ENCODE measurements around the gene SCN1A. TPM values are rescaled to one million over a fixed set of nuclear protein-coding genes. Genes with fewer than 3 reads are reported as not detected.

Gene SCN1A
- total and polyA plus RNA-seq, 2 of the 8 experiments (the other 6 are each of a cell fraction or from before 2014, with no cell fraction given) = 0.18 to 1.9 TPM

DNA sequence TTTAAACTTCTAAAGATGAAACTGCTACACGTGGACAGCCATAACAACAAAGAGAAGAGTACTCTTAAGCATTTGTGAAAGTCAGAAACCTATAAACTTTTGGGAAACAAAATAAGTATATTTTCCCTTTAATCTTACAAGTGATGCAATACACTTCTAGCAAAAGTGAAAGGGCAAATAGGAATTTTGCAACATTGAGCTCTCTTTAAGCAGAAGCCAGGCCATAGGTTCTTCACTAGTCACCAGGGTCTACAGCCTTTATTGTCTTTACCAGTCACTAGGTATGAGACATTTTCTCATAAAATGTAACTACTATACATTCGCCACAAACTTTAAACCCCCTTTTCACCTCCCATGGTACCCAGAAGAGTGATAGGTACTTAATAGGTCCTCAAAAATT lies 37.5 kb downstream of the SCN1A start:
- H3K4me2 ChIP-seq (ENCODE audit: insufficient read depth in 1 of 2, low read depth in 2 of 2, low read length in 2 of 2) = no peak overlapping the region
- H2BK20ac ChIP-seq (ENCODE audit: low read length) = no peak overlapping the region
- no peak overlapping the region for H2BK120ac ChIP-seq (replicated peaks; ENCODE audit: low read depth, low read length)
- no peak overlapping the region for H3K4ac ChIP-seq (replicated peaks; ENCODE audit: insufficient read length, low read depth, low read length)
- H3K27me3 ChIP-seq (replicated peaks in 1 of 4; ENCODE audit: control insufficient read depth in 3 of 4, extremely low read depth in 1 of 4, insufficient read depth in 3 of 4, low read length in 3 of 4) = no peaks in the 10 kb centered on the region
- no peak overlapping the region for H2AFZ ChIP-seq (ENCODE audit: low read length)
- H3K14ac ChIP-seq (ENCODE audit: insufficient read length) = no peak overlapping the region
- H4K5ac ChIP-seq (ENCODE audit: insufficient read length, low read depth, low read length) = no peak overlapping the region
- 77% methylated on average over 2 of the region's 2 CpGs; no CpG with 5 or more reads in 1 of the 2 experiments for WGBS, 2 experiments (ENCODE audit: extremely low coverage in 1 of 2, insufficient coverage in 1 of 2, insufficient read length in 1 of 2, insufficient replicate concordance in 2 of 2, low coverage in 1 of 2, low lambda C conversion rate in 2 of 2, missing lambda C conversion rate in 1 of 2)
- H3K79me1 ChIP-seq (ENCODE audit: low read depth, low read length) = no peaks in the 10 kb centered on the region
- CTCF ChIA-PET (ENCODE audit: partially characterized antibody) = interaction anchor here (0.6 to 0.8 kb wide), 3 partner anchors 16 to 33 kb away, joined by 3 to 4 read pairs (median 3); no protein-coding TSS in a partner anchor
- no peaks in the 10 kb centered on the region for H3K36me3 ChIP-seq (ENCODE audit: control insufficient read depth in 2 of 4, insufficient read depth in 4 of 4, low read length in 3 of 4)
- no peak overlapping the region for H3K23ac ChIP-seq (ENCODE audit: insufficient read length)
- DNase-seq (ENCODE audit: low read depth in 1 of 2, low spot score in 2 of 2) = no peak
- no peaks in the 10 kb centered on the region for H4K20me1 ChIP-seq (replicated peaks in 1 of 2; ENCODE audit: control insufficient read depth in 1 of 2, insufficient read depth in 2 of 2, low read length in 2 of 2)
- H3K27ac ChIP-seq (ENCODE audit: low read depth, low read length) = no peak overlapping the region
- H3K9me3 ChIP-seq (ENCODE audit: insufficient read depth in 2 of 2, low read depth in 1 of 2, low read length in 1 of 2) = no peaks in the 10 kb centered on the region
- no peak overlapping the region for H2BK5ac ChIP-seq (ENCODE audit: low read depth, low read length)
- peaks cover 0 to 2% (median 0%) of the 10 kb centered on the region in 4 experiments; a peak in 1 of 7 replicates for H3K4me1 ChIP-seq (replicated peaks in 1 of 4; ENCODE audit: control insufficient read depth in 3 of 4, insufficient read depth in 4 of 4, low read length in 3 of 4)
- H3K4me3 ChIP-seq (ENCODE audit: extremely low read depth in 1 of 4, insufficient read depth in 2 of 4, low read depth in 3 of 4, low read length in 4 of 4) = no peak overlapping the region
- no peak overlapping the region for H2BK12ac ChIP-seq (ENCODE audit: low read depth, low read length)
- H3K56ac ChIP-seq (replicated peaks; ENCODE audit: insufficient read length, low read depth, low read length) = no peak overlapping the region
- H4K8ac ChIP-seq (ENCODE audit: extremely low read depth, insufficient read depth, low read length) = no peak overlapping the region
- H4K91ac ChIP-seq (replicated peaks; ENCODE audit: insufficient read length, low read length) = no peak overlapping the region
- FAIRE-seq = no peak
- no peaks in the 10 kb centered on the region for H3K79me2 ChIP-seq (ENCODE audit: control insufficient read depth in 1 of 2, insufficient read depth in 2 of 2, low read length in 2 of 2)
- no peak overlapping the region for H2AK5ac ChIP-seq (ENCODE audit: low read depth, low read length)
- H2BK15ac ChIP-seq (ENCODE audit: low read length) = no peak overlapping the region
- no peak overlapping the region for H3K18ac ChIP-seq (ENCODE audit: extremely low read depth, low read length)
- H3K9ac ChIP-seq (replicated peaks in 1 of 4; ENCODE audit: extremely low read depth in 1 of 4, low read depth in 3 of 4, low read length in 3 of 4) = no peak overlapping the region
- POLR2A ChIA-PET (ENCODE audit: partially characterized antibody) = no interaction called here
- H3K23me2 ChIP-seq (ENCODE audit: low read depth, low read length) = no peaks in the 10 kb centered on the region; the same call in 1 of the 2 replicates
- no peak for TF ChIP-seq RAD21 (IDR thresholded peaks at IDR 0.05 in 1 of 2, conservative IDR thresholded peaks at IDR 0.05 in 1 of 2; ENCODE audit: low read depth in 2 of 2, low read length in 2 of 2)
- TF ChIP-seq, protein P1, sequence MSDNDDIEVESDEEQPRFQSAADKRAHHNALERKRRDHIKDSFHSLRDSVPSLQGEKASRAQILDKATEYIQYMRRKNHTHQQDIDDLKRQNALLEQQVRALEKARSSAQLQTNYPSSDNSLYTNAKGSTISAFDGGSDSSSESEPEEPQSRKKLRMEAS (IDR thresholded peaks at IDR 0.05) = no peak
- TF ChIP-seq, protein P2, sequence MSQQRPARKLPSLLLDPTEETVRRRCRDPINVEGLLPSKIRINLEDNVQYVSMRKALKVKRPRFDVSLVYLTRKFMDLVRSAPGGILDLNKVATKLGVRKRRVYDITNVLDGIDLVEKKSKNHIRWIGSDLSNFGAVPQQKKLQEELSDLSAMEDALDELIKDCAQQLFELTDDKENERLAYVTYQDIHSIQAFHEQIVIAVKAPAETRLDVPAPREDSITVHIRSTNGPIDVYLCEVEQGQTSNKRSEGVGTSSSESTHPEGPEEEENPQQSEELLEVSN (IDR thresholded peaks at IDR 0.05) = no peak
- TF ChIP-seq ZNF274 (IDR thresholded peaks at IDR 0.05; ENCODE audit: borderline replicate concordance, extremely low read depth, low read length) = no peak
- no peak for TF ChIP-seq SIN3A (conservative IDR thresholded peaks at IDR 0.05 in 1 of 2, IDR thresholded peaks at IDR 0.05 in 1 of 2; ENCODE audit: low read depth in 1 of 2, low read length in 2 of 2)
- TF ChIP-seq RBBP5 (IDR thresholded peaks at IDR 0.05; ENCODE audit: borderline replicate concordance, low read depth, low read length) = no peak
- no peak for TF ChIP-seq MAFK (IDR thresholded peaks at IDR 0.05; ENCODE audit: low read depth, low read length)
- no peak for TF ChIP-seq NANOG (IDR thresholded peaks at IDR 0.05; ENCODE audit: insufficient read depth, low read depth, low read length, poor library complexity, severe bottlenecking)
- no peak for TF ChIP-seq RNF2 (IDR thresholded peaks at IDR 0.05; ENCODE audit: borderline replicate concordance, low read depth, low read length, missing control alignments, poor library complexity, severe bottlenecking)
- TF ChIP-seq KDM4A (IDR thresholded peaks at IDR 0.05; ENCODE audit: low read depth, low read length, severe bottlenecking) = no peak
- no peak for TF ChIP-seq KDM1A (IDR thresholded peaks at IDR 0.05; ENCODE audit: borderline replicate concordance, low read length)
